Ovary (tissue), 9 donors: Measurements from ENCODE around the gene RAB3IL1. TPM values are rescaled to one million over a fixed set of nuclear protein-coding genes. Genes with fewer than 3 reads are reported as not detected.

Experiments used
- DNase-seq, 5 donors: peaks; one replicate each; pipeline ENCODE4 v3.0.0-alpha.2; 2019 to 2020
- H3K27ac ChIP-seq, 2 donors: fragments of 200-600 bp; one replicate each; pipeline versions ENCODE4 v1.5.1 to v1.8.0; 2019 to 2022
- H3K27me3 ChIP-seq: fragments of 200-600 bp; one replicate; pipeline ENCODE4 v1.8.0; 2022
- H3K36me3 ChIP-seq: fragments of 200-600 bp; sonication (generic); one replicate; pipeline ENCODE4 v1.5.1; 2019
- H3K4me1 ChIP-seq: one replicate; pipeline ENCODE4 v1.8.1; 2013; ENCODE audit warnings: mild to moderate bottlenecking, moderate library complexity; ENCODE audit not compliant: insufficient read depth
- H3K4me3 ChIP-seq: fragments of 200-600 bp; sonication (generic); one replicate; pipeline ENCODE4 v1.5.1; 2017
- H3K9me3 ChIP-seq, 2 donors: fragments of 200-600 bp in 1 of 2; sonication (generic) in 1 of 2; one replicate each; pipeline versions ENCODE4 v1.5.1 to v1.8.1; 2013 to 2019; ENCODE audit warnings: mild to moderate bottlenecking in 1 of 2, moderate library complexity in 1 of 2
- EP300 ChIP-seq: sonication (generic); formaldehyde crosslinking; IDR thresholded peaks from one replicate; pipeline ENCODE4 v1.6.1; 2017; ENCODE audit warnings: antibody characterized with exemption
- POLR2A ChIP-seq: fragments of 450-650 bp; IDR thresholded peaks from one replicate; pipeline ENCODE4 v1.6.1; 2017; ENCODE audit warnings: antibody characterized with exemption, mild to moderate bottlenecking, moderate library complexity
- whole genome bisulfite sequencing, 3 donors: extraction: QIAGEN DNeasy Blood & Tissue Kit in 1 of 3; methylation state at CpG; one replicate each; pipeline versions ENCODE4 v1.1.5 to v1.1.7; 2013 to 2017; 5-methylcytosine and 5-hydroxymethylcytosine counted together
- intact Hi-C, 4 donors: fragments of 100-400 bp; cut with DNase I; formaldehyde crosslinking; loops; one replicate each; pipeline versions ENCODE4 v1.11.0 to v1.15.1; 2022 to 2023
- microRNA-seq, 3 donors: library from miRNA; unstranded; fragments of <30 nt; microRNA quantifications; one replicate each; pipeline versions ENCODE4 to v1.2.0, GENCODE V29; 2019 to 2020
- polyA plus RNA-seq, 2 donors: library from polyadenylated mRNA; stranded (reverse); fragments of 200-250 nt in 1 of 2; fragments of 350-450 nt in 1 of 2; fragmentation: Illumina TruSeq in 1 of 2; extraction: RNeasy Lipid Tissue Mini Kit (QIAGEN cat#74804) in 1 of 2; gene quantifications; one replicate each; pipeline ENCODE4 v1.2.3, GENCODE V29; 2013 to 2014
- small RNA-seq: library from RNA; depleted of rRNA; stranded (forward); fragments of <200 nt; gene quantifications from one replicate; pipeline ENCODE3, GENCODE V24; 2016
- total RNA-seq, 7 donors: library from RNA; depleted of rRNA in 2 of 7; stranded (reverse); fragments of >200 nt in 2 of 7; fragmentation: NEBNext Ultra II Directional in 3 of 7; extraction: Animal tissue kit (Norgen Biotek cat#: 25700) in 3 of 7; gene quantifications; one replicate each; pipeline versions ENCODE4 v1.1.0 to v1.2.4, GENCODE V29; 2016 to 2023
- TF ChIP-seq, protein P1 (sequence below), 3 donors: fragments of 450-650 bp in 2 of 3; fragments of 200-600 bp in 1 of 3; IDR thresholded peaks; one replicate each; pipeline versions ENCODE4 v1.5.1 to v1.8.0; 2016 to 2022; ENCODE audit warnings: antibody characterized with exemption in 3 of 3, mild to moderate bottlenecking in 1 of 3
- donor health status: DM: no; HTN: no; CAD: no; lungs with moderate emphysema.
- donor health status: DM: no; HTN: no; CAD: no.
- donor health status: Bipolar disorder and iron deficiency.
- donor health status: DM: yes; HTN: yes; CAD: no.
- donor health status: DM: no; HTN: no; CAD: no.
- donor health status: DM: yes; HTN: yes; CAD: no.

RAB3IL1 gene
- total and polyA plus RNA-seq, 9 donors: 4.5 to 90.0 (median 52.9) TPM

DNA sequence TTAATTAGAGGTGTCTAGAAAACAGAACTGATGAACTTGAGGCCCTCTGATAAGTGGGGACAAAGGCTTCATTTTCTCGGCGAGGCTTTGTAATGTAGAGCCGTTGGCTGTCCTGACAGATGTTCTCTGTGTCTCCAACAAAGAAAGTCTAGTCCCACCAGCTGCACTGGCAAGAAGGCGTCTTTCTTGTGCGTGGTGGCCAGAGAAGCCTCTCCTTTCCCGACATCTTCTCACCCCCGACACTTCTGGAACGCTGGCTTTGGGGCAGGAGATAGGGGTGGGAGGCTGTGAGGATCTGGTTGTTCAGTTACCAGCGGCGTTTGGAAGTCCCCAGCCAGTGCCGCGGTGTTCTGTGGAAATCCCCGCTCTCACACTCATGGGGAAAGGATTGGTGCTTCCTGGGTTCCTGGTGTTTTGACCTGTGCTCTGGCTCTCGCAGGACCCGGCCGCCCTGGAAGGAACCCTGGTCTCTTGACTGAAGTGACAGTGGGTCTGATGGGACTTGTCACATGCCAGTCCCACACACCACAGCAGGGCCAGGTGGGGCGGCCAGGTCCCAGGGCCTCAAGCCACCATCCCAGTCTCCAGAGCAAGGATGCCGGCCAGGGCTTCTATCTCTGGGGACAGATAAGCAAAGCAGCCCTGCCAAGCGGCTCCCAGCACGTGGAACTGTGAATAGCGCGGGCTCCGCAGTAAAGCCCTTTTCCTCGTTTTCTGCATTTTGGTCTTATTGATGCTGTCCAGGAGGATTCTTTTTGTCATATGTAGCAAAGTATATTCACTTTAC lies 66.1 kb downstream of the RAB3IL1 start:
- Histone ChIP-seq H3K27ac (no peak overlapping the region), H3K4me1 (no peaks in the 10 kb centered on the region)

DNA sequence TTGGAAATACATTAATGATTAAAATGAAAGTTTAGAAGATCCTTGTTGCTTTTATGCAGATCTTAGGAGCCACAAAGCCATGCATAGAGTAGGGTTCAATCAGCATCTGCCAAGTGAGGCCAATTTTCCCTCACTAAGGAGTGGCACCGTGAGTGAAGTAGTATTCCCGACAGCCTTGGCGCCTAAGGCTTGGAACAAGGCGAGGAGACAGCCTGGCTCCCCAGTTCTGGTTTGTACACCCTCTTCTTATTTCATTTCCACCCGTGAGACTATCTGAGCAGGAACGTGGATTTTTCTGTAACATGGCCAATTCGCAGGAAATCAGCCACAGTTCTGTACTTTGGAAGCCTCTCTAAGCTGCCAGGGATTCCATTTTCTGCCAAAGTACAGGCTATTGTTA lies 66.7 kb downstream of the RAB3IL1 start:
- H3K4me1 ChIP-seq: no peaks in the 10 kb centered on the region

More for the DNA sequence above, 66.1 kb downstream of the RAB3IL1 start:
- Histone ChIP-seq H3K9me3 (no peaks in the 10 kb centered on the region), H3K4me3 (no peak overlapping the region), H3K27me3 (no peaks in the 10 kb centered on the region), H3K36me3 (no peaks in the 10 kb centered on the region)
- intact Hi-C loops: no loop called here
- WGBS, 3 donors: 83 to 88% (median 85%) methylated on average over 24 of the region's 24 CpGs
- TF ChIP-seq POLR2A (no peak), EP300 (no peak)
- TF ChIP-seq, protein P1, sequence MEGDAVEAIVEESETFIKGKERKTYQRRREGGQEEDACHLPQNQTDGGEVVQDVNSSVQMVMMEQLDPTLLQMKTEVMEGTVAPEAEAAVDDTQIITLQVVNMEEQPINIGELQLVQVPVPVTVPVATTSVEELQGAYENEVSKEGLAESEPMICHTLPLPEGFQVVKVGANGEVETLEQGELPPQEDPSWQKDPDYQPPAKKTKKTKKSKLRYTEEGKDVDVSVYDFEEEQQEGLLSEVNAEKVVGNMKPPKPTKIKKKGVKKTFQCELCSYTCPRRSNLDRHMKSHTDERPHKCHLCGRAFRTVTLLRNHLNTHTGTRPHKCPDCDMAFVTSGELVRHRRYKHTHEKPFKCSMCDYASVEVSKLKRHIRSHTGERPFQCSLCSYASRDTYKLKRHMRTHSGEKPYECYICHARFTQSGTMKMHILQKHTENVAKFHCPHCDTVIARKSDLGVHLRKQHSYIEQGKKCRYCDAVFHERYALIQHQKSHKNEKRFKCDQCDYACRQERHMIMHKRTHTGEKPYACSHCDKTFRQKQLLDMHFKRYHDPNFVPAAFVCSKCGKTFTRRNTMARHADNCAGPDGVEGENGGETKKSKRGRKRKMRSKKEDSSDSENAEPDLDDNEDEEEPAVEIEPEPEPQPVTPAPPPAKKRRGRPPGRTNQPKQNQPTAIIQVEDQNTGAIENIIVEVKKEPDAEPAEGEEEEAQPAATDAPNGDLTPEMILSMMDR (IDR thresholded peaks at IDR 0.05): no peak
- DNase-seq: no peak

DNA sequence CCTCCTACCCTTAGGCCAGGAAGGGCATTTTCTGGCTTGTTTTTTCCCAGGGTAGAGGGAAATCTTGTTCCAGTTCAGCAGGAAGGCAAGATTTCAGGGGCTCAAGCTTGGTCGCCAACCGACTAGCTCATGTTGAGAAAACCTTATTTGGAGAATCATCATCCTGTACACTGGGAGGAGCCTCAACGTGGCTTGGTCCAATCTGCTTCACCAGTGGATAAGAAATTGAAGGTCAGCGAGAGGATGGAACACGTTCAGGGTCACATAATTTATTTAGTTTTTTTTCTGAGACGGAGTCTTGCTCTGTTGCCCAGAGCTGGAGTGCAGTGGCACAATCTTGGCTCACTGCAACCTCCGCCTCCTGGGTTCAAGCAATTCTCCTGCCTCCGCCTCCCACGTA lies 68.7 kb downstream of the RAB3IL1 start:
- no peak for DNase-seq
- Histone ChIP-seq H3K27ac (no peak overlapping the region), H3K36me3 (no peaks in the 10 kb centered on the region), H3K27me3 (no peaks in the 10 kb centered on the region), H3K4me3 (no peak overlapping the region), H3K9me3 (no peaks in the 10 kb centered on the region), H3K4me1 (no peaks in the 10 kb centered on the region)
- no peak for TF ChIP-seq POLR2A
- no peak for TF ChIP-seq EP300
- TF ChIP-seq, protein P1 (IDR thresholded peaks at IDR 0.05): no peak
- intact Hi-C loops: no loop called here
- 62 to 74% (median 69%) methylated on average over 9 of the region's 9 CpGs for WGBS, 3 donors

More for the DNA sequence above, 66.7 kb downstream of the RAB3IL1 start:
- WGBS, 3 donors: 64 to 77% (median 71%) methylated on average over 7 of the region's 7 CpGs
- Histone ChIP-seq H3K4me3 (no peak overlapping the region), H3K9me3 (no peaks in the 10 kb centered on the region), H3K36me3 (no peaks in the 10 kb centered on the region), H3K27ac (no peak overlapping the region), H3K27me3 (no peaks in the 10 kb centered on the region)
- DNase-seq: no peak
- intact Hi-C loops: no loop called here
- TF ChIP-seq, protein P1 (IDR thresholded peaks at IDR 0.05): no peak
- TF ChIP-seq EP300: no peak

DNA sequence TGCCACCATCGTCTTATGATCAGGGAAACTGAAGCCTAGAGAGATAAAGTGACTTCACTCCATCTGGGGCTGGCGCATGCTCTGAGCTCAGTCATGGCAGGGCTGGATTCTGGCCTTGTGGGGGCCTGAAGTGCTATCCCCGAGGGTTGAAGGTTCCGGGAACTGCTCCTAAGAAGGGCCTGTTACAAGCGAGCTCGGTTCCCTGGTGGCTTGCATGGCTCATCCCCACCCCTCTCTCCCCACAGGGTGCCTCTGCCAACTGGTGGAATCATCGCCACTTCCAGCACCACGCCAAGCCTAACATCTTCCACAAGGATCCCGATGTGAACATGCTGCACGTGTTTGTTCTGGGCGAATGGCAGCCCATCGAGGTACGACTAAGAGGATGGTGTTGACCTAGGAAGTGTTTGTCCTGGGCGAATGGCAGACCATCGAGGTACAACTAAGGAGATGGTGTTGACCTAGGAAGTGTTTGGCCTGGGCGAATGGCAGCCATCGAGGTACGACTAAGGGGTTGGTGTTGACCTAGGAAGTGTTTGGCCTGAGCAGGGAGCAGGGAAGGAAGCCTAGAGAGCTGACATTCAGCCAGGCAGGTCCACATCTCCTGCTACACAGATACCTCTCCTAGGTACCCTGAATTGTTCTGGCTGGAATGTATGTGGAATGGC lies 69.3 kb downstream of the RAB3IL1 start:
- Histone ChIP-seq H3K27me3 (no peaks in the 10 kb centered on the region), H3K27ac (no peak overlapping the region), H3K4me1 (no peaks in the 10 kb centered on the region), H3K36me3 (no peaks in the 10 kb centered on the region), H3K4me3 (no peak overlapping the region), H3K9me3 (no peaks in the 10 kb centered on the region)
- no peak for DNase-seq
- TF ChIP-seq EP300: no peak
- intact Hi-C loops: no loop called here
- 90 to 95% (median 93%) methylated on average over 18 of the region's 18 CpGs for WGBS, 3 donors

Small RNA genes within 50 kb of the gene (microRNA-seq; reads per million reads assigned to microRNA genes)
- 0 to 0.95 (median 0.18) reads per million in 3 donors for gene MIR6746

Small RNA genes within 50 kb of the gene (small RNA-seq; reads per million reads assigned to genes)
- gene MIR6746 (not detected), gene RNU6-1243P (not detected)

Other genes with a start within 250 kb of the RAB3IL1 start
- 1 to 10 TPM in 6 of 7 donors, under 1 TPM in 1; 0.48 to 4.4 (median 1.9) TPM for gene DAGLA, start 237.2 kb downstream of the RAB3IL1 start, total RNA-seq
- gene DAGLA, start 237.2 kb downstream of the RAB3IL1 start, polyA plus RNA-seq: under 1 TPM; 0.40 to 0.77 TPM
- 100 to 1,000 TPM in 1 of 7 donors, 10 to 100 TPM in 6; 11.3 to 109 (median 41.3) TPM for gene MYRF, start 164.9 kb downstream of the RAB3IL1 start, total RNA-seq
- 1 to 10 TPM; 6.6 to 6.7 TPM for gene MYRF, start 164.9 kb downstream of the RAB3IL1 start, polyA plus RNA-seq
- gene TMEM258, start 125.0 kb downstream of the RAB3IL1 start, total RNA-seq: 100 to 1,000 TPM in 5 of 7 donors, 10 to 100 TPM in 2; 32.2 to 131 (median 117) TPM
- 100 to 1,000 TPM; 170 to 192 TPM for gene TMEM258, start 125.0 kb downstream of the RAB3IL1 start, polyA plus RNA-seq
- 1 to 10 TPM; 3.7 to 8.6 (median 5.2) TPM for gene FEN1, start 124.7 kb downstream of the RAB3IL1 start, total RNA-seq
- 1 to 10 TPM; 4.4 to 4.7 TPM for gene FEN1, start 124.7 kb downstream of the RAB3IL1 start, polyA plus RNA-seq
- 100 to 1,000 TPM in 1 of 7 donors, 10 to 100 TPM in 6; 16.2 to 242 (median 53.7) TPM for gene FADS1, start 100.6 kb downstream of the RAB3IL1 start, total RNA-seq
- 10 to 100 TPM; 20.1 to 45.3 TPM for gene FADS1, start 100.6 kb downstream of the RAB3IL1 start, polyA plus RNA-seq
- gene FADS2, start 89.3 kb downstream of the RAB3IL1 start, total RNA-seq: 100 to 1,000 TPM in 1 of 7 donors, 10 to 100 TPM in 4, 1 to 10 TPM in 2; 6.3 to 298 (median 26.2) TPM
- 10 to 100 TPM; 20.6 to 96.9 TPM for gene FADS2, start 89.3 kb downstream of the RAB3IL1 start, polyA plus RNA-seq
- 10 to 100 TPM; 21.9 to 85.8 (median 41.3) TPM for gene FADS3, start 26.0 kb downstream of the RAB3IL1 start, total RNA-seq
- gene FADS3, start 26.0 kb downstream of the RAB3IL1 start, polyA plus RNA-seq: 10 to 100 TPM; 10.6 to 52.3 TPM
- gene BEST1, start 32.8 kb upstream of the RAB3IL1 start, total RNA-seq: 10 to 100 TPM in 1 of 7 donors, 1 to 10 TPM in 6; 1.0 to 17.8 (median 6.1) TPM
- gene BEST1, start 32.8 kb upstream of the RAB3IL1 start, polyA plus RNA-seq: 1 to 10 TPM; 3.5 to 4.0 TPM
- 1,000 to 10,000 TPM; 1,118 to 2,442 (median 2,118) TPM for gene FTH1, start 50.1 kb upstream of the RAB3IL1 start, total RNA-seq
- gene FTH1, start 50.1 kb upstream of the RAB3IL1 start, polyA plus RNA-seq: 1,000 to 10,000 TPM; 2,228 to 5,649 TPM
- 10 to 100 TPM in 6 of 7 donors, 1 to 10 TPM in 1; 7.6 to 20.0 (median 16.5) TPM for gene INCENP, start 206.4 kb upstream of the RAB3IL1 start, total RNA-seq
- 10 to 100 TPM in 1 of 2 donors, 1 to 10 TPM in 1; 6.6 to 11.7 TPM for gene INCENP, start 206.4 kb upstream of the RAB3IL1 start, polyA plus RNA-seq